Heart left ventricle (tissue), 13 donors: ENCODE data around the gene KDM4B.

Experiments
- CTCF ChIP-seq, 12 donors: fragments of 200-600 bp; sonication (generic) in 4 of 12; IDR thresholded peaks; one replicate each; pipeline versions ENCODE4 v1.5.0 to v1.8.0; 2018 to 2022; ENCODE audit warnings: antibody characterized with exemption in 12 of 12, mild to moderate bottlenecking in 5 of 12
- POLR2A ChIP-seq, 2 donors: fragments of 450-650 bp; IDR thresholded peaks; one replicate each; pipeline ENCODE4 v1.6.1; 2017; ENCODE audit warnings: antibody characterized with exemption in 2 of 2, mild to moderate bottlenecking in 2 of 2, moderate library complexity in 2 of 2
- donor health status: ischemic (EF 13 %, LVEDD 7.1; RV severe dilation, severe dysfunction).
- donor health status: DM: no; HTN: yes; CAD: no.
- donor health status: DM: no; HTN: no; CAD: no.
- donor health status: ischemic (EF 25% LVEDD 6.9; RV normal size, moderate dysfunction).
- donor health status: ischemic (EF 25% LVEDD 5.7; RV mildly dilated, moderate dysfunction).
- donor health status: ischemic (EF 35%, LVEDD 5.7; RV mildly dilated, moderate dysfunction).
- donor health status: nonischemic (EF 11% LVEDD 7.7; RV severe dilation, severe dysfunction).
- donor health status: DM: yes; HTN: yes; CAD: no.
- donor health status: PGD.
- donor health status: ischemic (EF 29% LVEDD 5.4; RV normal size, mild dysfunction).
- donor health status: nonischemic (EF 23%, LVEDD 6.1; RV moderate dilation, normal function).

- TF ChIP-seq CTCF (IDR thresholded peaks at IDR 0.05): no peak
- TF ChIP-seq POLR2A (IDR thresholded peaks at IDR 0.05): no peak
These were observed 96.8 kb downstream of the KDM4B start for GRCh38 chr19:5065663-5066093.
